ENCODE data around the gene C2orf80. TPM values are rescaled to one million over a fixed set of nuclear protein-coding genes. Genes with fewer than 3 reads are reported as not detected.
"Not testable (repeated sequence)": the region's sequence is repeated elsewhere in the genome, so short reads cannot be mapped to it uniquely, and the experiment has no call there.

The C2orf80 gene
- total RNA-seq, 4 donors from 2014 or later: not detected

DNA sequence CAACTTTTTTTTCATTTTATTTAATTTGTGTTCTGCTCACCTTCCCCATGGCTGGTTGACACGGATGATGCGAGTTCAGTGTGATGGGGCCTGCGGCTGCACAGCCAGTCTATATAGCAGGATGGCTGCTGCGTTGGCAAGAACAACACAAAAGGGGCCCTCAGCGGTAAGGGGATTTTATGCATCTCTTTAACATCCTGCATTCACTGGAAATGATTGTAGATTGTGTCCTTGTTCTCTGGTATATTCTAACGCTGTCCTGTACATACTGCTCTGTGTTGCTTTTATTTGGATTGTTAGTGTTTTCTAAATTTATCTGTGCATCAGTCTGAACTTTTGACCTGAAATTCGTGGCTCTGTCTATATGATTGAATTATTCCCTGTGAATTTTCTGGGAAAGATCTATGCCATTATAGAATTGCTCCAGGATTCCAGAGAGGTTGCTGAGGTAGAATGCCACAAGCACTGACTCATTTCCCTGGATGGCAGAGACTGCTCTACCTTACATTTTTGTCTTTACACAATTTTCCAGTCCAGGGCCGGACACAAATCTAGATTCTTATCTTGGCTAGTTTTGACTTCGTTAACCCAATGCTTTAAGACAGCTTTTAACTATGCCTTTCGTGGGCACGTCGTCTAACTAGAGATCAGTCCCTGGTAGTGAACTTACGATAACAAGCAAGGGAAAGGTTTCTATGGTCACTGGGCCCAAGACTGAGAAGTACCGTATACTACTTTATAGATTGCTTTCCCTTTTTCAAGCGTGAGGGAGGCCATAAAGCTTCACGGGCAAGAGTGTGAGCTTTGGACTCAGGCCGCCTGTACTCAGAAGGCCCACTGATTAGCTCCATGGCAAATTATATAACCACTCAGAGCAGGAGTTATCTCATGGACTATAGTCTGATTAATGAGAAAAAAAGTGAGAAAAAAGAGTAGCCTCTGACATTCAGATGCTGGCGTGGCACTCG lies 59.8 kb downstream of the C2orf80 start, which contains the start of gene CRYGC:
Gene CRYGC (minus strand): TSS at position 85 of the 968 bp plus-strand sequence. CDS start 36 bp downstream, at position 49.
- ATAC-seq: no peak
- Histone ChIP-seq H3K4me3 (no peak within 1 kb of the TSS), H3K27ac (no peak within 1 kb of the TSS), H3K4me1 (peaks cover 0 to under 1% (median 0%) of the 10 kb centered on the region in 3 donors), H3K9me3 (no peaks in the 10 kb centered on the region), H3K36me3 (no peaks in the 10 kb centered on the region), H3K27me3 (peaks cover 19% of the 10 kb centered on the region)
- TF ChIP-seq POLR2A (IDR thresholded peaks at IDR 0.05) (no peak), POLR2AphosphoS5 (IDR thresholded peaks at IDR 0.05) (no peak)
- 61 to 75% methylated on average over 6 to 18 of the region's 19 CpGs for WGBS, 2 donors (ENCODE audit: low coverage in 1 of 2)

DNA sequence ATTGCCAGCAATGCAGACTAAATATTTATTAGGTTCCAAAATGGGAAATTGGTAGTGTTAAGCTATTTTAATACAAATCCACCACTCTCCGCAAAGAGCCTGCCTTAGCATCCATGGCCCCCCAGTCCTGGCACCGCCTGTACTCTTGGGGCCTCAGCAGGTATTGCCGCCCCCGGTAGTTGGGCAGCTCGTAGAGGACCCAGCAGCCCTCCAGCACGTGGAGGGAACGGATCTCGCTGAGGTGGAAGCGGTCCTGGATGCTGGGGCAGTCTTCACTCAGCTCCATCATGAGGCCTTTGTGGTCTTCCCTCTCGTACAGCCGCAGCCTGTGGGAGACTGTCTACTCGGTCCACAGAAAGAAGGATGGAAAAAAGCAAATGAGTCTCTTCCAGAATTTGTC lies 61.7 kb downstream of the C2orf80 start:
- Histone ChIP-seq H3K4me1 (peaks cover 0 to 8% (median 4%) of the 10 kb centered on the region in 3 donors), H3K36me3 (no peaks in the 10 kb centered on the region), H3K27ac (no peak overlapping the region), H3K4me3 (no peak overlapping the region), H3K9me3 (no peaks in the 10 kb centered on the region), H3K27me3 (peaks cover 36% of the 10 kb centered on the region)
- TF ChIP-seq POLR2A (IDR thresholded peaks at IDR 0.05) (no peak), EP300 (IDR thresholded peaks at IDR 0.05) (no peak), POLR2AphosphoS5 (IDR thresholded peaks at IDR 0.05) (no peak)
- TF ChIP-seq, protein P1, sequence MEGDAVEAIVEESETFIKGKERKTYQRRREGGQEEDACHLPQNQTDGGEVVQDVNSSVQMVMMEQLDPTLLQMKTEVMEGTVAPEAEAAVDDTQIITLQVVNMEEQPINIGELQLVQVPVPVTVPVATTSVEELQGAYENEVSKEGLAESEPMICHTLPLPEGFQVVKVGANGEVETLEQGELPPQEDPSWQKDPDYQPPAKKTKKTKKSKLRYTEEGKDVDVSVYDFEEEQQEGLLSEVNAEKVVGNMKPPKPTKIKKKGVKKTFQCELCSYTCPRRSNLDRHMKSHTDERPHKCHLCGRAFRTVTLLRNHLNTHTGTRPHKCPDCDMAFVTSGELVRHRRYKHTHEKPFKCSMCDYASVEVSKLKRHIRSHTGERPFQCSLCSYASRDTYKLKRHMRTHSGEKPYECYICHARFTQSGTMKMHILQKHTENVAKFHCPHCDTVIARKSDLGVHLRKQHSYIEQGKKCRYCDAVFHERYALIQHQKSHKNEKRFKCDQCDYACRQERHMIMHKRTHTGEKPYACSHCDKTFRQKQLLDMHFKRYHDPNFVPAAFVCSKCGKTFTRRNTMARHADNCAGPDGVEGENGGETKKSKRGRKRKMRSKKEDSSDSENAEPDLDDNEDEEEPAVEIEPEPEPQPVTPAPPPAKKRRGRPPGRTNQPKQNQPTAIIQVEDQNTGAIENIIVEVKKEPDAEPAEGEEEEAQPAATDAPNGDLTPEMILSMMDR (IDR thresholded peaks at IDR 0.05): no peak
- no peak for ATAC-seq
- WGBS, 2 donors (ENCODE audit: low coverage in 1 of 2): 88 to 94% methylated on average over 5 of the region's 12 CpGs

DNA sequence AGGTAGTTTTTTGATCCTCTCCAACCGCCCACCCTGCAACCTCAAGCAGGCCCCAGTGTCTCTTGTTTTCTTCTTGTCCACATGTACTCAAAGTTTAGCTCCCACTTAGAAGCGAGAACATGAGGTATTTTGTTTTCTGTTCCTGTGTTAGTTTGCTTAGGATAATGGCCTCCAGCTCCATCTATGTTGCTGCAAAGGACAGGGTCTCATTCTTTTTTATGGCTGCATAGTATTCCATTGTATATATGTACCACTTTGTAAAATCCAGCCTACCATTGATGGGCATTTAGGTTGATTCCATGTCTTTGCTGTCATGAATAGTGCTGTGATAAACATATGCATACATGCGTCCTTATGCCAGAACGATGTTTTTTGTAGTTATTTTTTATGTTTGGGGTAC lies 62.7 kb downstream of the C2orf80 start:
- no peak overlapping the region for H3K4me3 ChIP-seq
- no peak for TF ChIP-seq POLR2AphosphoS5 (IDR thresholded peaks at IDR 0.05)
- TF ChIP-seq EP300 (IDR thresholded peaks at IDR 0.05): no peak
- no peak for TF ChIP-seq POLR2A (IDR thresholded peaks at IDR 0.05)
- TF ChIP-seq, protein P1 (IDR thresholded peaks at IDR 0.05): no peak
- peaks cover 41% of the 10 kb centered on the region for H3K27me3 ChIP-seq
- H3K36me3 ChIP-seq: no peaks in the 10 kb centered on the region
- no peaks in the 10 kb centered on the region for H3K9me3 ChIP-seq
- H3K27ac ChIP-seq: no peak overlapping the region
- WGBS, 2 donors (ENCODE audit: low coverage in 1 of 2): 83 to 94% methylated on average over 4 of the region's 4 CpGs
- H3K4me1 ChIP-seq: peaks cover 0 to 8% (median 4%) of the 10 kb centered on the region in 3 donors
- ATAC-seq: no peak

DNA sequence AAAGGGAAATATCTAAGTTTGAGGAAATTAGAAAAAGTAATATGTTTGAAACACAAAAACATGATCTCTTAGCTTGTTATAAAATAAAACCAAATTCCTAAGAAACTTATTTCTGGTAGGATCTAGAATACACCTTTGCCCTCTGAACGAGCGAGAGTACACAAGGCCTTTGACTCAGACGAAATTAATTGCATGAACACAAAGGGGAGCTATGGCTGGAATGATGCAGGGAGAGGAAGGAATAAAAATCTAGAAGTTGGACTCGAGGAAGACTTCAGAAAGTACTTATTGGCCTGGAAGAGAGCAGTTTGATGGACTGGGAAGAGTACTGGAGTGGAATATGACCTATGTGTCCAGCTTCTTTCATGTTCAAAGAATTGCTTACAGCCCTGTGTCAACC lies 64.6 kb downstream of the C2orf80 start:
- 83 to 88% methylated on average over 4 of the region's 4 CpGs for WGBS, 2 donors (ENCODE audit: low coverage in 1 of 2)
- Histone ChIP-seq H3K4me1 (peaks cover 0 to 8% (median 4%) of the 10 kb centered on the region in 3 donors), H3K27me3 (peaks cover 41% of the 10 kb centered on the region), H3K27ac (no peak overlapping the region), H3K9me3 (no peaks in the 10 kb centered on the region), H3K36me3 (no peaks in the 10 kb centered on the region), H3K4me3 (no peak overlapping the region)
- TF ChIP-seq POLR2AphosphoS5 (IDR thresholded peaks at IDR 0.05) (no peak), POLR2A (IDR thresholded peaks at IDR 0.05) (no peak), EP300 (IDR thresholded peaks at IDR 0.05) (no peak)
- TF ChIP-seq, protein P1 (IDR thresholded peaks at IDR 0.05): no peak
- no peak for ATAC-seq

DNA sequence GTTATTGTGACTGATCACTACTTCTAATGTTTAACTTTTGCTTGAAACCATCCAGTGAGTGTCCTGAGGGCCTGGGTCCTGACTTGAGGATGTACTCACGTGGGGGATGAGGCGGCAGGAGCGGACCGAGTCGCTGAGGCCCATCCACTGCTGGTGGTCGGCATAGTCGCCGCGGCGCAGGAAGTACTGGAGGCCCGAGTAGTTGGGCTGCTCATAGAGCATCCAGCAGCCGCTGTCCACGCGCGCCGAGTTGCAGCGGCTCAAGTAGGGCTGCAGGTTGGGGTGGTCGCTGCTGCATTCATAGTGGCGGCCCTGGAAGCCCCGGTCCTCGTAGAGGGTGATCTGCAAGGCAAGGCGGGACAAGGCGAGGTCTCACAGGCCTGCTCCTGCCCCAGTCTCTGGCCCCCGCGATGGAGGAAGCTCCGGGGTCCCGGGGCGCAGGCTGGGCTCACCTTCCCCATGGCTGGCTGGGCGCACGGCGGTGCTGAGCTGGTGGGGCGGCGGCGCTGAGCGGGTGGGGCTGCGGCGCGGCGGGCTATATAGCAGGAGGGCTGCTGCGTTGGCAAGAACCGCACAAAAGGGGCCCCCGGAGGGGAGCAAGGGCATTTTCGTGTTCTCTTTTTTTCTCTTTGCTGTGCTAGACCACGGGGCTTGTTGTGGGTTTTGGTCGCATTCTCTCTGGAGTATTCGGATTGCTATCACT lies 65.7 kb downstream of the C2orf80 start, which contains the start of gene CRYGD:
Gene CRYGD (minus strand): TSS at position 512 of the 703 bp plus-strand sequence. CDS start 51 bp downstream, at position 461.
- 0 to 31% methylated on average over 3 to 9 of the region's 46 CpGs for WGBS, 2 donors (ENCODE audit: low coverage in 1 of 2)
- H3K9me3 ChIP-seq, H3K27ac ChIP-seq, H3K36me3 ChIP-seq, H3K4me1 ChIP-seq: not testable (repeated sequence)
- Histone ChIP-seq H3K4me3 (peak within 1 kb of the TSS in 1 of 2 donors; percentile 32), H3K27me3 (peaks cover 41% of the 10 kb centered on the region)
- ATAC-seq: peak; percentile 36

Measured in gastroesophageal sphincter (tissue), 4 donors.